A549 (cell line): ENCODE data around the gene H6PD. TPM values are rescaled to one million over a fixed set of nuclear protein-coding genes. Genes with fewer than 3 reads are reported as not detected.

ENCODE experiments used
- ATAC-seq, 2 experiments: fragments of 200-7000 bp in 1 of 2; fragments of >200 bp in 1 of 2; cut with Nextera tagmentation in 1 of 2; cut with Tn5 transposase in 1 of 2; 3 replicates each; pipeline versions ENCODE4 v1.8.0 to v1.9.1; 2018 to 2020; ENCODE audit warnings: mild to moderate bottlenecking in 1 of 2, moderate library complexity in 1 of 2
- CTCF ChIA-PET: fragments of 300-600 bp; sonication (Branson Sonifier 250); formaldehyde crosslinking; extraction: SDS; loops from one replicate; lab custom pipeline; 2021; ENCODE audit warnings: antibody characterized with exemption, inconsistent platforms; lab: Yijun Ruan, JAX
- POLR2A ChIA-PET: fragments of 350-600 bp; formaldehyde crosslinking; extraction: SDS; loops from one replicate; lab custom pipeline; 2021; ENCODE audit warnings: antibody characterized with exemption, inconsistent platforms; lab: Yijun Ruan, JAX
- DNase-seq, 2 experiments: peaks; one replicate each; pipeline versions ENCODE4 v3.0.0 to v3.0.0-alpha.2; 2011 to 2016; ENCODE audit warnings: low read depth in 1 of 2, low spot score in 1 of 2
- FAIRE-seq: peaks from 2 replicates; lab custom pipeline; 2011; peaks lifted over from hg19 to GRCh38; lab: Jason Lieb, UNC
- H3K27ac ChIP-seq, 2 experiments: fragments of >200 bp; sonication (Bioruptor Twin); formaldehyde crosslinking; 3 replicates each; pipeline ENCODE4 v1.5.1; 2016 to 2017
- H3K4me1 ChIP-seq: fragments of >200 bp; sonication (Bioruptor Twin); formaldehyde crosslinking; 3 replicates; pipeline ENCODE4 v1.6.1; 2016
- H3K4me2 ChIP-seq: fragments of >200 bp; sonication (Bioruptor Twin); formaldehyde crosslinking; 3 replicates; pipeline ENCODE4 v1.6.1; 2016
- H3K4me3 ChIP-seq: fragments of >200 bp; sonication (Bioruptor Twin); formaldehyde crosslinking; 3 replicates; pipeline ENCODE4 v1.5.1; 2016
- H3K9me3 ChIP-seq: fragments of >200 bp; sonication (Bioruptor Twin); formaldehyde crosslinking; 3 replicates; pipeline ENCODE4 v1.6.1; 2016
- ATOH8 ChIP-seq: fragments of 250-450 bp; sonication (Bioruptor Pico); IDR thresholded peaks from 2 replicates; pipeline ENCODE4 v1.5.0; 2020; ENCODE audit warnings: low read depth, mild to moderate bottlenecking, moderate library complexity
- BCL3 ChIP-seq: fragments of >200 bp; sonication (Bioruptor Twin); formaldehyde crosslinking; IDR thresholded peaks from 3 replicates; pipeline ENCODE4 v1.6.1; 2016
- CBX8 ChIP-seq: fragments of 200-600 bp; sonication (generic); IDR thresholded peaks from 2 replicates; pipeline ENCODE4 v1.6.1; 2016
- E2F6 ChIP-seq: IDR thresholded peaks from 2 replicates; pipeline ENCODE4 v1.6.1; 2012; ENCODE audit warnings: low read depth, borderline replicate concordance
- ELK1 ChIP-seq: fragments of 150-350 bp; IDR thresholded peaks from 2 replicates; pipeline ENCODE4 v1.6.1; 2014; ENCODE audit warnings: low read depth, mild to moderate bottlenecking, low read length
- EP300 ChIP-seq, 2 experiments: fragments of >200 bp; sonication (Bioruptor Twin); formaldehyde crosslinking; IDR thresholded peaks; 2 replicates in 1 of 2; 3 replicates in 1 of 2; pipeline ENCODE4 v1.6.1; 2016 to 2017
- FOXS1 ChIP-seq: fragments of 250-450 bp; sonication (Bioruptor Pico); IDR thresholded peaks from 2 replicates; pipeline ENCODE4 v1.5.0; 2020; ENCODE audit warnings: mild to moderate bottlenecking, moderate library complexity
- GATA3 ChIP-seq: IDR thresholded peaks from 2 replicates; pipeline ENCODE4 v1.6.1; 2012; ENCODE audit warnings: borderline replicate concordance
- HMGXB4 ChIP-seq: fragments of 250-450 bp; sonication (Bioruptor Pico); IDR thresholded peaks from 2 replicates; pipeline ENCODE4 v1.5.0; 2021; ENCODE audit warnings: mild to moderate bottlenecking, moderate library complexity, borderline replicate concordance
- HOXB5 ChIP-seq: fragments of 250-450 bp; sonication (Bioruptor Pico); IDR thresholded peaks from 2 replicates; pipeline ENCODE4 v1.5.0; 2020; ENCODE audit warnings: mild to moderate bottlenecking, moderate library complexity
- JUN ChIP-seq, 2 experiments: fragments of >200 bp; sonication (Bioruptor Twin); formaldehyde crosslinking; IDR thresholded peaks; 2 replicates in 1 of 2; 3 replicates in 1 of 2; pipeline ENCODE4 v1.6.1; 2016 to 2017
- JUNB ChIP-seq: fragments of >200 bp; sonication (Bioruptor Twin); formaldehyde crosslinking; IDR thresholded peaks from 2 replicates; pipeline ENCODE4 v1.6.1; 2016
- MAFK ChIP-seq: fragments of 450-650 bp; IDR thresholded peaks from 2 replicates; pipeline ENCODE4 v1.6.1; 2014; ENCODE audit not compliant: partially characterized antibody
- MAX ChIP-seq: IDR thresholded peaks from 2 replicates; pipeline ENCODE4 v1.6.1; 2012
- MAZ ChIP-seq: fragments of 150-350 bp; IDR thresholded peaks from 2 replicates; pipeline ENCODE4 v1.6.1; 2014; ENCODE audit warnings: antibody characterized with exemption, low read depth, low read length, borderline replicate concordance
- NPAS2 ChIP-seq: fragments of 250-450 bp; sonication (Bioruptor Pico); IDR thresholded peaks from 2 replicates; pipeline ENCODE4 v1.8.0; 2022; ENCODE audit warnings: mild to moderate bottlenecking, moderate library complexity, borderline replicate concordance
- PHF8 ChIP-seq: fragments of 200-600 bp; sonication (generic); IDR thresholded peaks from 2 replicates; pipeline ENCODE4 v1.6.1; 2016; ENCODE audit warnings: low read depth, mild to moderate bottlenecking, antibody characterized with exemption, moderate library complexity, borderline replicate concordance
- POLR2A ChIP-seq: IDR thresholded peaks from 2 replicates; pipeline ENCODE4 v1.6.1; 2012; ENCODE audit warnings: mild to moderate bottlenecking, low read length
- POLR2AphosphoS2 ChIP-seq: conservative IDR thresholded peaks from 2 replicates; pipeline ENCODE4 v1.6.1; 2012; ENCODE audit warnings: low read length, improper control_type of control experiment, inconsistent platforms
- RAD21 ChIP-seq, 2 experiments: fragments of >200 bp in 1 of 2; sonication (Bioruptor Twin) in 1 of 2; formaldehyde crosslinking in 1 of 2; IDR thresholded peaks in 1 of 2; conservative IDR thresholded peaks in 1 of 2; 2 replicates in 1 of 2; 3 replicates in 1 of 2; pipeline ENCODE4 v1.6.1; 2012 to 2018; ENCODE audit warnings: inconsistent platforms in 1 of 2
- REST ChIP-seq: fragments of 200-600 bp; sonication (generic); IDR thresholded peaks from 2 replicates; pipeline ENCODE4 v1.6.1; 2016; ENCODE audit warnings: antibody characterized with exemption, mild to moderate bottlenecking, moderate library complexity
- RNF2 ChIP-seq: fragments of 200-600 bp; sonication (generic); IDR thresholded peaks from 2 replicates; pipeline ENCODE4 v1.6.1; 2016; ENCODE audit warnings: low read depth, mild to moderate bottlenecking, antibody characterized with exemption, moderate library complexity, borderline replicate concordance
- SMC3 ChIP-seq: fragments of >200 bp; sonication (Bioruptor Twin); formaldehyde crosslinking; IDR thresholded peaks from 3 replicates; pipeline ENCODE4 v1.6.1; 2018; ENCODE audit warnings: inconsistent platforms
- USF2 ChIP-seq: fragments of 450-650 bp; IDR thresholded peaks from 2 replicates; pipeline ENCODE4 v1.6.1; 2014; ENCODE audit warnings: antibody characterized with exemption
- ZC3H11A ChIP-seq: fragments of 450-650 bp; IDR thresholded peaks from 2 replicates; pipeline ENCODE4 v1.6.1; 2014; ENCODE audit warnings: antibody characterized with exemption, mild to moderate bottlenecking
- ZFP36 ChIP-seq: fragments of 450-650 bp; IDR thresholded peaks from 2 replicates; pipeline ENCODE4 v1.6.1; 2014; ENCODE audit warnings: borderline replicate concordance; ENCODE audit not compliant: partially characterized antibody
- WGBS: methylation state at CpG from one replicate; pipeline ENCODE4 v1.1.6; 2017; ENCODE audit errors: missing lambda C conversion rate; 5-methylcytosine and 5-hydroxymethylcytosine counted together
- polyA plus RNA-seq, 4 experiments: library from polyadenylated mRNA; depleted of rRNA in 3 of 4; stranded (reverse); fragments of >200 nt; fragmentation: RNase III in 1 of 4; extraction: RNeasy Plus Mini Kit Qiagen cat#74134 plus additional on column Dnase treatment in 1 of 4; gene quantifications; 2 replicates in 3 of 4; 3 replicates in 1 of 4; pipeline ENCODE4 v1.2.3, GENCODE V29; 2011 to 2017

The H6PD gene
- polyA plus RNA-seq, 2 of the 4 experiments (the other 2 are of a cell fraction): 6.0 to 7.9 TPM

- no peak for TF ChIP-seq PHF8
- no peak for TF ChIP-seq RNF2
- TF ChIP-seq MAZ: no peak
- no peak for TF ChIP-seq CBX8
- TF ChIP-seq RAD21 (conservative IDR thresholded peaks at IDR 0.05 in 1 of 2, IDR thresholded peaks at IDR 0.05 in 1 of 2): no peak
- TF ChIP-seq HOXB5: no peak
- TF ChIP-seq JUN (IDR thresholded peaks at IDR 0.05): no peak
- TF ChIP-seq GATA3: no peak
- no peak for TF ChIP-seq ZC3H11A
- TF ChIP-seq HMGXB4 (CRISPR knock-in tag): no peak
- WGBS: 91% methylated on average over 18 of the region's 18 CpGs
- CTCF ChIA-PET: no interaction called here
- H3K27ac ChIP-seq: peak overlapping the region in 1 of 2 experiments; percentile 33; a peak in 1 of 6 replicates
- H3K4me2 ChIP-seq: no peak overlapping the region
- no peak overlapping the region for H3K4me3 ChIP-seq
- no peaks in the 10 kb centered on the region for H3K9me3 ChIP-seq
- H3K4me1 ChIP-seq: peaks cover 51% of the 10 kb centered on the region
- DNase-seq: no peak
- FAIRE-seq: no peak
- no peak for ATAC-seq
- POLR2A ChIA-PET: no interaction called here
Observed at GRCh38 chr1:9312168-9312720, 77.7 kb downstream of the H6PD start.

GRCh38 chr1:9313576-9313975 lies 79.0 kb downstream of the H6PD start:
- no peak for ATAC-seq
- no peak for DNase-seq
- Histone ChIP-seq H3K4me3 (no peak overlapping the region), H3K27ac (peak overlapping the region in 1 of 2 experiments; percentile 64; a peak in 4 of 6 replicates), H3K4me1 (peaks cover 64% of the 10 kb centered on the region), H3K4me2 (no peak overlapping the region), H3K9me3 (no peaks in the 10 kb centered on the region)
- POLR2A ChIA-PET: no interaction called here
- FAIRE-seq: no peak
- CTCF ChIA-PET: interaction anchor here (0.7 to 0.8 kb wide), 2 partner anchors 9 kb away, joined by 3 read pairs; no protein-coding TSS in a partner anchor
- no peak for TF ChIP-seq E2F6
- no peak for TF ChIP-seq SMC3
- no peak for TF ChIP-seq ELK1
- no peak for TF ChIP-seq PHF8
- no peak for TF ChIP-seq RNF2
- no peak for TF ChIP-seq MAFK
- TF ChIP-seq ZC3H11A: no peak
- TF ChIP-seq USF2: no peak
- no peak for TF ChIP-seq REST
- no peak for TF ChIP-seq RAD21 (conservative IDR thresholded peaks at IDR 0.05 in 1 of 2, IDR thresholded peaks at IDR 0.05 in 1 of 2)
- TF ChIP-seq ATOH8 (CRISPR knock-in tag): no peak
- TF ChIP-seq POLR2AphosphoS2: no peak
- TF ChIP-seq ZFP36: no peak
- TF ChIP-seq EP300 (IDR thresholded peaks at IDR 0.05): no peak
- no peak for TF ChIP-seq POLR2A
- no peak for TF ChIP-seq BCL3
- TF ChIP-seq FOXS1 (CRISPR knock-in tag): no peak
- TF ChIP-seq JUNB: no peak
- TF ChIP-seq NPAS2 (CRISPR knock-in tag): no peak
- TF ChIP-seq MAX: no peak
- WGBS: 80% methylated on average over 10 of the region's 11 CpGs
